DND-41 (cell line): ENCODE measurements around the gene KLHL28.

Experiments used
- ATAC-seq: fragments of 200-7000 bp; cut with Tn5 transposase; 3 replicates; pipeline ENCODE4 v1.9.1; 2021; ENCODE audit warnings: low read depth; ENCODE audit not compliant: insufficient read depth
- DNase-seq: peaks from one replicate; pipeline ENCODE4 v3.0.0-alpha.2; 2020
- H2AFZ ChIP-seq: 2 replicates; pipeline ENCODE4 v1.6.0; 2012; ENCODE audit warnings: low read depth, low read length
- H3K27ac ChIP-seq: 2 replicates; pipeline ENCODE4 v1.5.1; 2012; ENCODE audit warnings: low read length, inconsistent platforms
- H3K27me3 ChIP-seq: fragments of 200-600 bp; sonication (generic); 2 replicates; pipeline ENCODE4 v1.6.0; 2012; ENCODE audit warnings: low read length, mild to moderate bottlenecking, inconsistent platforms; ENCODE audit not compliant: insufficient read depth, poor library complexity
- H3K36me3 ChIP-seq: 2 replicates; pipeline ENCODE4 v1.5.1; 2012; ENCODE audit warnings: low read length, inconsistent platforms; ENCODE audit not compliant: insufficient read depth
- H3K4me1 ChIP-seq: 2 replicates; pipeline ENCODE4 v1.5.1; 2012; ENCODE audit warnings: mild to moderate bottlenecking, low read length; ENCODE audit not compliant: insufficient read depth
- H3K4me2 ChIP-seq: 2 replicates; pipeline ENCODE4 v1.6.0; 2012; ENCODE audit warnings: mild to moderate bottlenecking, moderate library complexity, low read length, inconsistent platforms; ENCODE audit not compliant: insufficient read depth
- H3K4me3 ChIP-seq, 2 experiments: fragments of 200-600 bp in 1 of 2; shearing (Covaris generic) in 1 of 2; 2 replicates each; pipeline ENCODE4 v1.5.1; 2012 to 2016; ENCODE audit warnings: inconsistent platforms in 2 of 2, low read length in 2 of 2, mild to moderate bottlenecking in 2 of 2, low read depth in 1 of 2, moderate library complexity in 1 of 2
- H3K79me2 ChIP-seq: 2 replicates; pipeline ENCODE4 v1.6.0; 2012; ENCODE audit warnings: low read length, inconsistent platforms; ENCODE audit not compliant: insufficient read depth
- H3K9ac ChIP-seq: 2 replicates; pipeline ENCODE4 v1.6.0; 2012; ENCODE audit warnings: low read depth, mild to moderate bottlenecking, inconsistent platforms, low read length, moderate library complexity
- H3K9me3 ChIP-seq: 2 replicates; pipeline ENCODE4 v1.5.1; 2012; ENCODE audit warnings: low read length, moderate library complexity, mild to moderate bottlenecking, inconsistent platforms; ENCODE audit not compliant: insufficient read depth, severe bottlenecking
- H4K20me1 ChIP-seq: 2 replicates; pipeline ENCODE4 v1.6.0; 2012; ENCODE audit warnings: low read length; ENCODE audit not compliant: insufficient read depth
- CTCF ChIP-seq: IDR thresholded peaks from 2 replicates; pipeline ENCODE4 v1.5.1; 2012; ENCODE audit warnings: borderline replicate concordance, low read length, moderate library complexity, mild to moderate bottlenecking; ENCODE audit not compliant: poor library complexity, severe bottlenecking; ENCODE audit errors: extremely low read depth
- EZH2 ChIP-seq: IDR thresholded peaks from 3 replicates; pipeline ENCODE4 v1.6.1; 2012; ENCODE audit warnings: borderline replicate concordance, low read depth, mild to moderate bottlenecking, moderate library complexity, low read length, inconsistent platforms; ENCODE audit not compliant: severe bottlenecking

Gene KLHL28

GRCh38 chr14:44956866-44957265 is 4.9 kb downstream of the KLHL28 start:
- H3K9ac ChIP-seq, result no peak overlapping the region
- H3K27ac ChIP-seq, result no peak overlapping the region
- no peak for TF ChIP-seq EZH2
- no peak for TF ChIP-seq CTCF
- H2AFZ ChIP-seq, result no peak overlapping the region
- H3K27me3 ChIP-seq, result no peaks in the 10 kb centered on the region
- no peak for DNase-seq
- no peak for ATAC-seq
- H3K9me3 ChIP-seq, result no peaks in the 10 kb centered on the region
- H4K20me1 ChIP-seq, result peaks cover 24% of the 10 kb centered on the region; the same call in 1 of the 2 replicates
- H3K79me2 ChIP-seq, result peaks cover 97% of the 10 kb centered on the region
- no peak overlapping the region for H3K4me3 ChIP-seq
- peaks cover 34% of the 10 kb centered on the region for H3K4me1 ChIP-seq
- H3K36me3 ChIP-seq, result peaks cover 4% of the 10 kb centered on the region
- no peak overlapping the region for H3K4me2 ChIP-seq

DNA sequence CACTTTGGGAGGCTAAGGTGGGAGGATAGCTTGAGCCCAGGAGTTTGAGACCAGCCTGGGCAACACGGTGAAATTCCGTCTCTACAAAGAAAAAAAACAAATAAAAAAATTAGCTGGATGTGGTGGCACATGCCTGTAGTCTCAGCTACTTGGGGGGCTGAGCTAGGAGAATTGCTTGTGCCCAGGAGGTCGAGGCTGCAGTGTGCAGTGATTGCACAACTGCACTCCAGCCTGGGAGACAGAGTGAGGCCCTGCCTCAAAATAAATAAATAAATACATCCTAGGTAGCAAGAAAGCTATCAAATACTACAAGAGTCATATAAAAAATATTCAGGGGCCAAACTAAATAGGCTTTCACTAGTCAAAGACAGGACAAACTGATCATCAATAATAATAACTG is 6.2 kb downstream of the KLHL28 start:
- Histone ChIP-seq H3K36me3 (peaks cover 7% of the 10 kb centered on the region), H4K20me1 (peaks cover 15% of the 10 kb centered on the region; the same call in 1 of the 2 replicates), H3K4me1 (peaks cover 31% of the 10 kb centered on the region), H3K9me3 (no peaks in the 10 kb centered on the region), H3K4me3 (no peak overlapping the region), H3K27ac (no peak overlapping the region), H3K79me2 (peaks cover 97% of the 10 kb centered on the region), H3K9ac (no peak overlapping the region), H3K27me3 (no peaks in the 10 kb centered on the region), H2AFZ (no peak overlapping the region), H3K4me2 (no peak overlapping the region)
- DNase-seq (no peak), ATAC-seq (no peak)
- TF ChIP-seq CTCF (no peak), EZH2 (no peak)

DNA sequence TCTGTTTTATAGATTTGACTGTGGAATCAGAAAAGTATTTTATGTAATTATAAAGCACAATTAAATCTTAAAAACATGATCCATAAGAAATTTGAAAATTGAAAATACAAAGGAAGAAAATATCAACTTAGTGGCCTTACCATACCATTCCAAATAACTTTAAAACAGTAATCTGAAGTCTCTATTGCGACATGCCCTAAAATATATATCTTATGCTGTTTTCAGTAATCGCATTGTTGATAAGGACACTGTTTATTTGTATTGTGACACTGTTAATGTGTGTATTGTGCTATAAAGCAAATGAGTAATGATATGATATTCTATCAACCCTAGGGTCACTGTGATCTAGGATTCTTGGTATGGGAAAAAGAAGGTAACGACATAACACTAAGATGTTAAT is 7.0 kb downstream of the KLHL28 start:
- Histone ChIP-seq H3K9ac (no peak overlapping the region), H3K79me2 (peaks cover 97% of the 10 kb centered on the region), H3K36me3 (peaks cover 7% of the 10 kb centered on the region), H4K20me1 (peaks cover 9% of the 10 kb centered on the region; the same call in 1 of the 2 replicates), H3K27me3 (no peaks in the 10 kb centered on the region), H3K4me3 (no peak overlapping the region), H3K9me3 (no peaks in the 10 kb centered on the region), H3K4me2 (no peak overlapping the region), H3K4me1 (peaks cover 24% of the 10 kb centered on the region), H2AFZ (no peak overlapping the region), H3K27ac (no peak overlapping the region)
- DNase-seq, result no peak
- ATAC-seq, result no peak
- no peak for TF ChIP-seq CTCF
- TF ChIP-seq EZH2, result no peak
